HL-60 (cell line): ENCODE results near the gene MYH15.

Source experiments
- DNase-seq, 2 experiments: peaks; one replicate each; pipeline ENCODE4 v3.0.0-alpha.2; 2010 to 2020; ENCODE audit warnings: low read depth in 1 of 2, low spot score in 1 of 2
- H3K27ac ChIP-seq: fragments of 250-450 bp; sonication (Bioruptor Pico); replicated peaks from 2 replicates; pipeline ENCODE4 v1.5.1; 2020; ENCODE audit warnings: mild to moderate bottlenecking, moderate library complexity
- H3K27me3 ChIP-seq: fragments of 250-450 bp; sonication (Bioruptor Pico); 2 replicates; pipeline ENCODE4 v1.5.1; 2021; ENCODE audit warnings: mild to moderate bottlenecking, moderate library complexity; ENCODE audit not compliant: insufficient read depth, poor library complexity, severe bottlenecking
- H3K4me3 ChIP-seq: replicated peaks from 2 replicates; pipeline ENCODE4 v1.5.1; 2011; ENCODE audit warnings: mild to moderate bottlenecking, control low read depth, low read length; ENCODE audit not compliant: insufficient read depth
- GABPA ChIP-seq: IDR thresholded peaks from 2 replicates; pipeline ENCODE4 v1.6.1; 2012; ENCODE audit warnings: low read depth
- POLR2AphosphoS5 ChIP-seq: IDR thresholded peaks from 2 replicates; pipeline ENCODE4 v1.6.1; 2012; ENCODE audit warnings: low read depth
- SPI1 ChIP-seq: IDR thresholded peaks from 2 replicates; pipeline ENCODE4 v1.6.1; 2012; ENCODE audit warnings: low read depth, mild to moderate bottlenecking, borderline replicate concordance
- TF ChIP-seq, protein P1 (sequence below): IDR thresholded peaks from 2 replicates; pipeline ENCODE4 v1.6.1; 2012; ENCODE audit warnings: low read depth; ENCODE audit not compliant: insufficient replicate concordance
- TF ChIP-seq, protein P2 (sequence below): IDR thresholded peaks from one replicate; pipeline ENCODE4 v1.5.1; 2011; ENCODE audit warnings: low read length, control low read depth, inconsistent platforms; ENCODE audit not compliant: insufficient read depth

MYH15 gene

DNA sequence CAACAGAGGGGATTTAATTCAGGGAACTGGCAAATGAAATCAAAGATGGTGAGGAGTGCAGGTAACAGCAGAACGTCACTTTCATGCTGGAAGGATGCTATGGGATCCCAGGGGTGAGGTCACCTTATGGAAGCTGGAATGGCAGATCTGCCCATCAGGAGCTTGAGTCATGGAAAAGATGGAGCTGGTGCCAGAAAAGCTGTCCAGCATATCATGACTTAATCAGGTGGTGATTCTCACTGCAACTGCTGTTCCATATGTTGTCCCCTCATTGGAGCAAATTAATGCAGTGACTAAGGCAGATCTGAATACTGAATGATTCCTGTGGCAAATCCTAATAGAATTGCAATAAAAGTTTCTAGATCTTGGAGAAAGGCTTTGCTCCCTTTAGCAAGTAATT lies 175.7 kb downstream of the MYH15 start:
- H3K4me3 ChIP-seq: no peak overlapping the region
- TF ChIP-seq GABPA (no peak), SPI1 (no peak), POLR2AphosphoS5 (no peak)
- TF ChIP-seq, protein P1, sequence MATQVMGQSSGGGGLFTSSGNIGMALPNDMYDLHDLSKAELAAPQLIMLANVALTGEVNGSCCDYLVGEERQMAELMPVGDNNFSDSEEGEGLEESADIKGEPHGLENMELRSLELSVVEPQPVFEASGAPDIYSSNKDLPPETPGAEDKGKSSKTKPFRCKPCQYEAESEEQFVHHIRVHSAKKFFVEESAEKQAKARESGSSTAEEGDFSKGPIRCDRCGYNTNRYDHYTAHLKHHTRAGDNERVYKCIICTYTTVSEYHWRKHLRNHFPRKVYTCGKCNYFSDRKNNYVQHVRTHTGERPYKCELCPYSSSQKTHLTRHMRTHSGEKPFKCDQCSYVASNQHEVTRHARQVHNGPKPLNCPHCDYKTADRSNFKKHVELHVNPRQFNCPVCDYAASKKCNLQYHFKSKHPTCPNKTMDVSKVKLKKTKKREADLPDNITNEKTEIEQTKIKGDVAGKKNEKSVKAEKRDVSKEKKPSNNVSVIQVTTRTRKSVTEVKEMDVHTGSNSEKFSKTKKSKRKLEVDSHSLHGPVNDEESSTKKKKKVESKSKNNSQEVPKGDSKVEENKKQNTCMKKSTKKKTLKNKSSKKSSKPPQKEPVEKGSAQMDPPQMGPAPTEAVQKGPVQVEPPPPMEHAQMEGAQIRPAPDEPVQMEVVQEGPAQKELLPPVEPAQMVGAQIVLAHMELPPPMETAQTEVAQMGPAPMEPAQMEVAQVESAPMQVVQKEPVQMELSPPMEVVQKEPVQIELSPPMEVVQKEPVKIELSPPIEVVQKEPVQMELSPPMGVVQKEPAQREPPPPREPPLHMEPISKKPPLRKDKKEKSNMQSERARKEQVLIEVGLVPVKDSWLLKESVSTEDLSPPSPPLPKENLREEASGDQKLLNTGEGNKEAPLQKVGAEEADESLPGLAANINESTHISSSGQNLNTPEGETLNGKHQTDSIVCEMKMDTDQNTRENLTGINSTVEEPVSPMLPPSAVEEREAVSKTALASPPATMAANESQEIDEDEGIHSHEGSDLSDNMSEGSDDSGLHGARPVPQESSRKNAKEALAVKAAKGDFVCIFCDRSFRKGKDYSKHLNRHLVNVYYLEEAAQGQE: no peak
- TF ChIP-seq, protein P2, sequence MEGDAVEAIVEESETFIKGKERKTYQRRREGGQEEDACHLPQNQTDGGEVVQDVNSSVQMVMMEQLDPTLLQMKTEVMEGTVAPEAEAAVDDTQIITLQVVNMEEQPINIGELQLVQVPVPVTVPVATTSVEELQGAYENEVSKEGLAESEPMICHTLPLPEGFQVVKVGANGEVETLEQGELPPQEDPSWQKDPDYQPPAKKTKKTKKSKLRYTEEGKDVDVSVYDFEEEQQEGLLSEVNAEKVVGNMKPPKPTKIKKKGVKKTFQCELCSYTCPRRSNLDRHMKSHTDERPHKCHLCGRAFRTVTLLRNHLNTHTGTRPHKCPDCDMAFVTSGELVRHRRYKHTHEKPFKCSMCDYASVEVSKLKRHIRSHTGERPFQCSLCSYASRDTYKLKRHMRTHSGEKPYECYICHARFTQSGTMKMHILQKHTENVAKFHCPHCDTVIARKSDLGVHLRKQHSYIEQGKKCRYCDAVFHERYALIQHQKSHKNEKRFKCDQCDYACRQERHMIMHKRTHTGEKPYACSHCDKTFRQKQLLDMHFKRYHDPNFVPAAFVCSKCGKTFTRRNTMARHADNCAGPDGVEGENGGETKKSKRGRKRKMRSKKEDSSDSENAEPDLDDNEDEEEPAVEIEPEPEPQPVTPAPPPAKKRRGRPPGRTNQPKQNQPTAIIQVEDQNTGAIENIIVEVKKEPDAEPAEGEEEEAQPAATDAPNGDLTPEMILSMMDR: no peak
- no peak for DNase-seq

DNA sequence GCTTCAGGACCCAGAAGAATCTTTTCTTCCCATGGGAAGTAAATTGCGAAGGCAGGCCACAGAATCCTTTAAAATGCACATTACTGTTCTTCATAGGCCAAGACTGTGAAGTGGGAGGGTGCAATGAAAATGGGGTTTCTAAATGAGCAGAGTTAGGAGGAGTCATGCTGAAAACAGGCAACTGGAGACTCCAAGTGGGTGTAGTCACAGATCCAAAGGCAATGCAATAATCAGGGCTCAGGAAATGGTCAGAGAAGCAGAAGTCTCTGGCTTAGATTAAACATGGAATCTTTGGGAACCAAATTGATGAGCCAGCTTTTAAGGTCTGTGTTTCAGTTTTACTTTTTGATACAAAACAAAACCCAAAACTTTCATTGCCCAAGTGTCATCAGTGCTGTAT lies 176.4 kb downstream of the MYH15 start:
- no peak for TF ChIP-seq GABPA

More for the DNA sequence above, 175.7 kb downstream of the MYH15 start:
- no peaks in the 10 kb centered on the region for H3K27me3 ChIP-seq
- no peak overlapping the region for H3K27ac ChIP-seq

DNA sequence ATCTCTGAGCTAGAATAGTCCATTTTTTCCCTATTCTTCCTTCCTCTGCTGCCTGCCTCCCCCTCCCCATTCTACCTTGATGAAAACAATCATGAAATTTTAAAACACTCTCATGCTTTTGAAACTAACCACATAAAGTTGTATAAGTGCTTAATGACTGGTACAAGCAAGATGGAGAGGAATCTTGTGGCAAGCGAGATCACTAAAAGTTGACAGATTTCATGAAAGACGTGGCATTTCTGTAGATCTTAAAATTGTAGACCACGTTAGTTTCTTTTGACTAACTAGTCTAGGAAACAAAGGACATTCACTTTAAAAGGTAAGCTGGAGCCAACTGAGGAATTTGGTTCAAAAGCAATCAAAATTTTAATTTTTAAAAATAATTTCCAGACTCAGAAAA lies 178.6 kb downstream of the MYH15 start:
- Histone ChIP-seq H3K27me3 (no peaks in the 10 kb centered on the region), H3K4me3 (no peak overlapping the region), H3K27ac (no peak overlapping the region)
- TF ChIP-seq POLR2AphosphoS5: no peak
- no peak for DNase-seq

More for the DNA sequence above, 176.4 kb downstream of the MYH15 start:
- no peak overlapping the region for H3K4me3 ChIP-seq
- DNase-seq: no peak
- no peak overlapping the region for H3K27ac ChIP-seq
- no peaks in the 10 kb centered on the region for H3K27me3 ChIP-seq
